Caco-2 (cell line): ENCODE data around the gene LAMTOR1. TPM values are rescaled to one million over a fixed set of nuclear protein-coding genes. Genes with fewer than 3 reads are reported as not detected.

Experiments used
- BruUV-seq: library from RNA; stranded (reverse); fragments of 400-500 nt; replicated peaks from 2 replicates; lab custom pipeline; 2021; lab: Mats Ljungman, UMichigan
- CTCF ChIA-PET: fragments of 300-600 bp; sonication (Branson Sonifier 250); formaldehyde crosslinking; loops from one replicate; lab custom pipeline; 2022; ENCODE audit warnings: antibody characterized with exemption; lab: Charles Lee
- POLR2A ChIA-PET: fragments of 300-600 bp; sonication (Branson Sonifier 250); formaldehyde crosslinking; loops from one replicate; lab custom pipeline; 2022; ENCODE audit warnings: antibody characterized with exemption; lab: Charles Lee
- DNase-seq, 2 experiments: peaks; one replicate each; pipeline versions ENCODE4 v3.0.0 to v3.0.0-alpha.2; 2020 to 2022
- H3K27me3 ChIP-seq: replicated peaks from 2 replicates; pipeline ENCODE4 v1.6.0; 2011; ENCODE audit warnings: low read length; ENCODE audit not compliant: control insufficient read depth, insufficient read depth
- H3K36me3 ChIP-seq: 2 replicates; pipeline ENCODE4 v1.5.1; 2011; ENCODE audit warnings: low read length; ENCODE audit not compliant: control insufficient read depth, insufficient read depth
- H3K4me1 ChIP-seq: fragments of 250-450 bp; sonication (Bioruptor Pico); 2 replicates; pipeline ENCODE4 v1.5.1; 2020; ENCODE audit warnings: mild to moderate bottlenecking
- H3K4me3 ChIP-seq: 2 replicates; pipeline ENCODE4 v1.5.1; 2011; ENCODE audit warnings: low read depth, mild to moderate bottlenecking, control low read depth, low read length
- H3K9me3 ChIP-seq: fragments of 250-450 bp; sonication (Bioruptor Pico); 2 replicates; pipeline ENCODE4 v1.5.1; 2020; ENCODE audit warnings: mild to moderate bottlenecking, moderate library complexity
- H3K27ac Mint-ChIP-seq: one replicate; pipeline ENCODE4 v1.8.0; 2022; ENCODE audit warnings: mixed read lengths; ENCODE audit not compliant: unreplicated experiment
- H3K27me3 Mint-ChIP-seq: one replicate; pipeline ENCODE4 v1.8.0; 2022; ENCODE audit warnings: mixed read lengths; ENCODE audit not compliant: insufficient read depth, unreplicated experiment
- H3K36me3 Mint-ChIP-seq: one replicate; pipeline ENCODE4 v1.8.0; 2022; ENCODE audit warnings: mild to moderate bottlenecking, mixed read lengths; ENCODE audit not compliant: insufficient read depth, unreplicated experiment
- H3K4me1 Mint-ChIP-seq: one replicate; pipeline ENCODE4 v1.8.0; 2022; ENCODE audit warnings: low read depth, mixed read lengths; ENCODE audit not compliant: unreplicated experiment
- H3K4me3 Mint-ChIP-seq: one replicate; pipeline ENCODE4 v1.8.0; 2022; ENCODE audit warnings: mild to moderate bottlenecking, moderate library complexity, mixed read lengths; ENCODE audit not compliant: unreplicated experiment
- H3K9me3 Mint-ChIP-seq: one replicate; pipeline ENCODE4 v1.8.0; 2022; ENCODE audit warnings: mixed read lengths; ENCODE audit not compliant: unreplicated experiment
- intact Hi-C: fragments of 100-400 bp; cut with micrococcal nuclease; formaldehyde crosslinking; loops from one replicate; pipeline ENCODE4 v1.10.0; 2022; ENCODE audit not compliant: unreplicated experiment
- total RNA-seq: library from RNA; stranded (reverse); gene quantifications from 2 replicates; pipeline ENCODE4 v1.2.3, GENCODE V29; 2022
- TF ChIP-seq, protein P1 (sequence below), 2 experiments: fragments of 200-600 bp in 1 of 2; IDR thresholded peaks; 1 replicate in 1 of 2; 2 replicates in 1 of 2; pipeline versions ENCODE4 v1.5.1 to v1.8.0; 2011 to 2022; ENCODE audit warnings: antibody characterized with exemption in 1 of 2, control low read depth in 1 of 2, inconsistent platforms in 1 of 2, low read depth in 1 of 2, low read length in 1 of 2, mild to moderate bottlenecking in 1 of 2, moderate library complexity in 1 of 2; ENCODE audit not compliant: insufficient read depth in 1 of 2, severe bottlenecking in 1 of 2, unreplicated experiment in 1 of 2

Gene LAMTOR1
- total RNA-seq, 1 experiment from 2014 or later: 170 TPM

DNA sequence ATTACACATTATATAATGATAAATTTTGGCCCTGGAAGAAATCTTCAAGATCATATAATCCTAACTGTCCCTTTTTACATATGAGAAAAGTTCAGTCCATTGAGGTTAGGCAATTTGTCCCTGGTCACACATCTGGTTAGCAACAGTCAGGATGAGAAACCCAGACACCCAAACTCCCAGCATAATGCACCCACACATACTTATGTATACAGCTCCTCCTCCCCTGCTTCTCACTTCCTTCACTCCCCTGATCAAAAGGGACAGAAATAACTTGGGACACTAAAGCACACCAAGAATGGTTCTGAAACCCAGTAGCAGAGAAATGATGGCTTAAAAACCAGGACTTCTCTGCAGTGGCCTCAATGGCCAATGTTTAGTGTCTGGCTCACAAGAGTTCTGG lies 33.9 kb downstream of the LAMTOR1 start:
- DNase-seq: no peak
- Histone ChIP-seq H3K4me1 (peaks cover 26% of the 10 kb centered on the region), H3K36me3 (no peaks in the 10 kb centered on the region; the same call in 1 of the 2 replicates), H3K4me3 (no peak overlapping the region), H3K27me3 (no peaks in the 10 kb centered on the region), H3K9me3 (no peaks in the 10 kb centered on the region)
- intact Hi-C loops: no loop called here
- ChIA-PET CTCF (interaction anchor here (2.3 kb wide), 1 partner anchor 43 kb away, joined by 8 read pairs; no protein-coding TSS in a partner anchor), POLR2A (no interaction called here)
- H3K27me3 Mint-ChIP-seq: no peaks in the 10 kb centered on the region
- peaks cover 34% of the 10 kb centered on the region for H3K36me3 Mint-ChIP-seq
- H3K4me3 Mint-ChIP-seq: no peak overlapping the region
- no peak overlapping the region for H3K27ac Mint-ChIP-seq
- TF ChIP-seq, protein P1, sequence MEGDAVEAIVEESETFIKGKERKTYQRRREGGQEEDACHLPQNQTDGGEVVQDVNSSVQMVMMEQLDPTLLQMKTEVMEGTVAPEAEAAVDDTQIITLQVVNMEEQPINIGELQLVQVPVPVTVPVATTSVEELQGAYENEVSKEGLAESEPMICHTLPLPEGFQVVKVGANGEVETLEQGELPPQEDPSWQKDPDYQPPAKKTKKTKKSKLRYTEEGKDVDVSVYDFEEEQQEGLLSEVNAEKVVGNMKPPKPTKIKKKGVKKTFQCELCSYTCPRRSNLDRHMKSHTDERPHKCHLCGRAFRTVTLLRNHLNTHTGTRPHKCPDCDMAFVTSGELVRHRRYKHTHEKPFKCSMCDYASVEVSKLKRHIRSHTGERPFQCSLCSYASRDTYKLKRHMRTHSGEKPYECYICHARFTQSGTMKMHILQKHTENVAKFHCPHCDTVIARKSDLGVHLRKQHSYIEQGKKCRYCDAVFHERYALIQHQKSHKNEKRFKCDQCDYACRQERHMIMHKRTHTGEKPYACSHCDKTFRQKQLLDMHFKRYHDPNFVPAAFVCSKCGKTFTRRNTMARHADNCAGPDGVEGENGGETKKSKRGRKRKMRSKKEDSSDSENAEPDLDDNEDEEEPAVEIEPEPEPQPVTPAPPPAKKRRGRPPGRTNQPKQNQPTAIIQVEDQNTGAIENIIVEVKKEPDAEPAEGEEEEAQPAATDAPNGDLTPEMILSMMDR (IDR thresholded peaks at IDR 0.05; ENCODE audit: insufficient read depth in 1 of 2, low read depth in 1 of 2, low read length in 1 of 2, severe bottlenecking in 1 of 2, unreplicated experiment in 1 of 2): no peak
- peaks cover 31% of the 10 kb centered on the region for H3K4me1 Mint-ChIP-seq
- no TSS peak for BruUV-seq
- no peaks in the 10 kb centered on the region for H3K9me3 Mint-ChIP-seq

DNA sequence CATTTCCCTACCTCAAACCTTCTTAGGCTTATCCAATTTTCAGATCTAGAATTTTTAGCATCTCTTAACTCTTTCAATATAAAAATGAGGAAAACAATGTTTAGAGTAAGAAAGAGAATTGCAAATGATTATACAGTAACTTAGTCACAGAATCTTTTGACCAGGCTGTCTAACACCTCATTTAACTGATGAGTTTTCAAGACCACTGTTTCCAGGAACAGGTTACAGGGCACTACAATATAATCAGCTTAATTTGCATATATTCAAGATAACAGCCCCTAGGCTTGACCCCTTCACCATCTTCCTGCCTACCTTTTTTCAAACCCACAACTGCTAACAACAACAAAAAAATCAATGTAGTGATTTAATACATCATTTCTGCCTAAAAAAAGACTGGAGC lies 35.4 kb downstream of the LAMTOR1 start:
- H3K36me3 Mint-ChIP-seq: peaks cover 24% of the 10 kb centered on the region
- TF ChIP-seq, protein P1 (IDR thresholded peaks at IDR 0.05; ENCODE audit: insufficient read depth in 1 of 2, low read depth in 1 of 2, low read length in 1 of 2, severe bottlenecking in 1 of 2, unreplicated experiment in 1 of 2): no peak
- Histone ChIP-seq H3K4me1 (peaks cover 20% of the 10 kb centered on the region), H3K9me3 (no peaks in the 10 kb centered on the region), H3K36me3 (peaks cover 2% of the 10 kb centered on the region), H3K4me3 (no peak overlapping the region), H3K27me3 (no peaks in the 10 kb centered on the region)
- H3K4me3 Mint-ChIP-seq: no peak overlapping the region
- CTCF ChIA-PET: interaction anchor here (2.3 kb wide), 1 partner anchor 42 kb away, joined by 6 read pairs; no protein-coding TSS in a partner anchor
- DNase-seq: no peak
- H3K27ac Mint-ChIP-seq: no peak overlapping the region
- H3K27me3 Mint-ChIP-seq: no peaks in the 10 kb centered on the region
- H3K4me1 Mint-ChIP-seq: peaks cover 23% of the 10 kb centered on the region
- intact Hi-C loops: no loop called here
- POLR2A ChIA-PET: no interaction called here
- no TSS peak for BruUV-seq
- no peaks in the 10 kb centered on the region for H3K9me3 Mint-ChIP-seq

DNA sequence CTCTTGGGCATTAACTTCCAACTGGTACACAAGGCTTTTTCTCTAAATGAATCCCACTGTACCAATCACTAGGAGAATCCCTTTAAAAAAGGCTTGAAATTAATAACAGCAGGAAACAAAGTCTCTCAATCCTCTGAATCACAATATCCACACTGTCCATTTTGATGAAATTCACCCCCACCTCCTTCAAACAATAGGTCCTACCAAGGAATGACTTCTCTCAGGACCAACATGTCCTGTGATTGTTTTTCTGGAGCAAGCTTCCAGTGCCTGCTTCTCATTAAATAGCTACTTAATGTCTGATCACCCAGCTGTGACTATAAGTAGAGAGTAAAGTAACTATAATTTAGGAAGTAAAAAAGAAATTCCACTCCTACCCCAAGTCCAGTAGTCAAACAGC lies 35.8 kb downstream of the LAMTOR1 start:
- Mint-ChIP-seq H3K4me3 (no peak overlapping the region), H3K36me3 (peaks cover 28% of the 10 kb centered on the region), H3K27ac (no peak overlapping the region), H3K9me3 (no peaks in the 10 kb centered on the region), H3K4me1 (peaks cover 19% of the 10 kb centered on the region), H3K27me3 (no peaks in the 10 kb centered on the region)
- intact Hi-C loops: no loop called here
- no TSS peak for BruUV-seq
- POLR2A ChIA-PET: no interaction called here
- DNase-seq: no peak
- Histone ChIP-seq H3K4me1 (peaks cover 16% of the 10 kb centered on the region), H3K9me3 (no peaks in the 10 kb centered on the region), H3K4me3 (no peak overlapping the region), H3K36me3 (peaks cover 2% of the 10 kb centered on the region), H3K27me3 (no peaks in the 10 kb centered on the region)
- CTCF ChIA-PET: interaction anchor here (0.6 to 2.3 kb wide), 2 partner anchors 42 to 350 kb away, joined by 3 to 6 read pairs; no protein-coding TSS in a partner anchor
- TF ChIP-seq, protein P1 (IDR thresholded peaks at IDR 0.05; ENCODE audit: insufficient read depth in 1 of 2, low read depth in 1 of 2, low read length in 1 of 2, severe bottlenecking in 1 of 2, unreplicated experiment in 1 of 2): no peak
